OCI-LY7 (cell line): Measurements from ENCODE around the gene TMEM247. TPM values are rescaled to one million over a fixed set of nuclear protein-coding genes. Genes with fewer than 3 reads are reported as not detected.
"Not testable (repeated sequence)": the region's sequence is repeated elsewhere in the genome, so short reads cannot be mapped to it uniquely, and the experiment has no call there.

Experiments
- BruUV-seq: library from RNA; stranded (reverse); fragments of 400-500 nt; replicated peaks from 2 replicates; lab custom pipeline; 2021; lab: Mats Ljungman, UMichigan
- CTCF ChIA-PET: fragments of 300-600 bp; sonication (Branson Sonifier 250); formaldehyde crosslinking; loops from one replicate; lab custom pipeline; 2022; ENCODE audit warnings: antibody characterized with exemption; ENCODE audit not compliant: unreplicated experiment; lab: Charles Lee
- POLR2A ChIA-PET: fragments of 300-600 bp; sonication (Branson Sonifier 250); formaldehyde crosslinking; loops from one replicate; lab custom pipeline; 2022; ENCODE audit warnings: antibody characterized with exemption; lab: Charles Lee
- DNase-seq: peaks from one replicate; pipeline ENCODE4 v3.0.0-alpha.2; 2015; ENCODE audit warnings: low spot score
- H2AFZ ChIP-seq: fragments of 200-600 bp; sonication (generic), shearing (Covaris generic); 2 replicates; pipeline ENCODE4 v1.6.1; 2014; ENCODE audit warnings: mild to moderate bottlenecking, antibody characterized with exemption, low read length, moderate library complexity
- H3K27ac ChIP-seq: fragments of 200-600 bp; sonication (generic); 2 replicates; pipeline ENCODE4 v1.5.1; 2014; ENCODE audit warnings: mixed run types, low read depth, mild to moderate bottlenecking, moderate library complexity, low read length, inconsistent platforms; ENCODE audit not compliant: poor library complexity, severe bottlenecking
- H3K36me3 ChIP-seq: fragments of 200-600 bp; sonication (generic); 2 replicates; pipeline ENCODE4 v1.6.1; 2014; ENCODE audit warnings: mild to moderate bottlenecking, antibody characterized with exemption, low read length, moderate library complexity, mixed read lengths; ENCODE audit not compliant: insufficient read depth
- H3K4me1 ChIP-seq: fragments of 200-600 bp; sonication (generic); 2 replicates; pipeline ENCODE4 v1.5.1; 2014; ENCODE audit warnings: mild to moderate bottlenecking, low read length; ENCODE audit not compliant: insufficient read depth, poor library complexity, severe bottlenecking
- H3K4me2 ChIP-seq: fragments of 200-600 bp; sonication (generic); 2 replicates; pipeline ENCODE4 v1.6.1; 2014; ENCODE audit warnings: mild to moderate bottlenecking, low read length
- H3K4me3 ChIP-seq: fragments of 200-600 bp; sonication (generic); 2 replicates; pipeline ENCODE4 v1.5.1; 2014; ENCODE audit warnings: mild to moderate bottlenecking, low read depth, low read length; ENCODE audit not compliant: poor library complexity, severe bottlenecking
- H3K79me2 ChIP-seq: fragments of 200-600 bp; sonication (generic); 2 replicates; pipeline ENCODE4 v1.6.1; 2016; ENCODE audit warnings: low read depth, mild to moderate bottlenecking, low read length, moderate library complexity, mixed read lengths; ENCODE audit not compliant: insufficient read depth
- H3K9me2 ChIP-seq: fragments of 200-600 bp; sonication (generic); 2 replicates; pipeline ENCODE4 v1.6.1; 2016; ENCODE audit warnings: mild to moderate bottlenecking, low read length, mixed read lengths; ENCODE audit not compliant: insufficient read depth
- H3K9me3 ChIP-seq: fragments of 200-600 bp; sonication (generic); 2 replicates; pipeline ENCODE4 v1.6.1; 2014; ENCODE audit warnings: mild to moderate bottlenecking, mixed run types, low read length, mixed read lengths
- H4K20me1 ChIP-seq: fragments of 200-600 bp; sonication (generic); 2 replicates; pipeline ENCODE4 v1.6.1; 2014; ENCODE audit warnings: mild to moderate bottlenecking, antibody characterized with exemption, low read length, moderate library complexity, mixed read lengths; ENCODE audit not compliant: insufficient read depth
- CTCF ChIP-seq: fragments of 200-600 bp; sonication (generic); conservative IDR thresholded peaks from 2 replicates; pipeline ENCODE4 v1.5.1; 2014; ENCODE audit warnings: mild to moderate bottlenecking, antibody characterized with exemption, low read length, moderate library complexity, mixed read lengths
- EZH2phosphoT487 ChIP-seq: fragments of 200-600 bp; sonication (generic); IDR thresholded peaks from 2 replicates; pipeline ENCODE4 v1.6.1; 2018; ENCODE audit warnings: low read depth, borderline replicate concordance, mild to moderate bottlenecking, mixed run types, antibody characterized with exemption, low read length, moderate library complexity, mixed read lengths
- intact Hi-C: fragments of 100-400 bp; cut with micrococcal nuclease; formaldehyde crosslinking; loops from one replicate; pipeline ENCODE4 v1.10.0; 2022; ENCODE audit not compliant: unreplicated experiment
- total RNA-seq, 2 experiments: library from RNA; depleted of rRNA in 1 of 2; stranded (reverse); fragments of >200 nt in 1 of 2; shearing (Covaris generic) in 1 of 2; gene quantifications; 2 replicates each; pipeline ENCODE4 v1.2.3, GENCODE V29; 2014 to 2022

Gene TMEM247
- total RNA-seq, 2 experiments from 2014 or later: not detected

- TF ChIP-seq EZH2phosphoT487 (no peak), CTCF (no peak)
- Histone ChIP-seq H3K9me3 (no peaks in the 10 kb centered on the region), H3K4me3 (no peak overlapping the region), H3K4me2 (no peak overlapping the region), H4K20me1 (no peaks in the 10 kb centered on the region), H2AFZ (no peak overlapping the region), H3K9me2 (no peaks in the 10 kb centered on the region), H3K79me2 (no peaks in the 10 kb centered on the region), H3K27ac (no peak overlapping the region), H3K4me1 (peaks cover 15% of the 10 kb centered on the region), H3K36me3 (no peaks in the 10 kb centered on the region)
- DNase-seq: no peak
- BruUV-seq: no TSS peak
- ChIA-PET POLR2A (interaction anchor here (0.5 to 2.0 kb wide), 7 partner anchors 9 to 471 kb away, joined by 3 to 7 read pairs (median 4); no protein-coding TSS in a partner anchor), CTCF (interaction anchor here (1.2 kb wide), 1 partner anchor 9 kb away, joined by 3 read pairs; no protein-coding TSS in a partner anchor)
- intact Hi-C loops: no loop called here
Measured at GRCh38 chr2:46471019-46471583, 8.3 kb upstream of the TMEM247 start.

DNA sequence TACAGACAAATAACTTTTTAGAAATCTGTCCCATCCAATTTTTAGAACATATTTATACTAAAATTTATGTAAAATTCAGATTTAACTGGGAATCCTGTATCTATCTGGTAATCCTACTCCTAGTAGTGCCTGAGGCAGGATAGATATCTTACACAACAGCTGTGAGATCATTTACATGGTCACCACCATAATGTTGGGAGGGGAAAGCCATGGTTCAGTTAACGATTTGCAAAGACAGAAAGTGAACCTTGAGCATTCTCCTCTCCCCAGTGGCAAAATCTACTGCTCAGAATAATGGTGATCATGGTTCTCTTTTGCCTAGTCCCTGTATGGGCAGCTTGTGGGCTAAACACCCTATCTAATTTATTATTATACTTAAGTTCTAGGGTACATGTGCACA, 7.7 kb upstream of the TMEM247 start:
- H3K79me2 ChIP-seq: no peaks in the 10 kb centered on the region
- no peak for DNase-seq
- TF ChIP-seq EZH2phosphoT487 (no peak), CTCF (no peak)
- POLR2A ChIA-PET: interaction anchor here (1.5 kb wide), 1 partner anchor 10 kb away, joined by 6 read pairs; no protein-coding TSS in a partner anchor
- intact Hi-C loops: no loop called here
- no peaks in the 10 kb centered on the region for H3K36me3 ChIP-seq
- BruUV-seq: no TSS peak
- H2AFZ ChIP-seq: no peak overlapping the region
- no peak overlapping the region for H3K4me3 ChIP-seq
- no peak overlapping the region for H3K27ac ChIP-seq
- H3K4me1 ChIP-seq: peaks cover 9% of the 10 kb centered on the region
- no peak overlapping the region for H3K4me2 ChIP-seq
- H4K20me1 ChIP-seq: no peaks in the 10 kb centered on the region
- CTCF ChIA-PET: interaction anchor here (1.2 kb wide), 1 partner anchor 9 kb away, joined by 3 read pairs; no protein-coding TSS in a partner anchor
- H3K9me2 ChIP-seq: no peaks in the 10 kb centered on the region
- no peaks in the 10 kb centered on the region for H3K9me3 ChIP-seq

- H3K36me3 ChIP-seq, CTCF ChIA-PET, POLR2A ChIA-PET, BruUV-seq, H3K79me2 ChIP-seq, H3K9me2 ChIP-seq, H3K4me1 ChIP-seq, H3K4me3 ChIP-seq, intact Hi-C loops, DNase-seq, H3K4me2 ChIP-seq, H3K27ac ChIP-seq, H4K20me1 ChIP-seq, H3K9me3 ChIP-seq, H2AFZ ChIP-seq: not testable (repeated sequence)
Measured at GRCh38 chr2:46472165-46472564, 7.2 kb upstream of the TMEM247 start.

DNA sequence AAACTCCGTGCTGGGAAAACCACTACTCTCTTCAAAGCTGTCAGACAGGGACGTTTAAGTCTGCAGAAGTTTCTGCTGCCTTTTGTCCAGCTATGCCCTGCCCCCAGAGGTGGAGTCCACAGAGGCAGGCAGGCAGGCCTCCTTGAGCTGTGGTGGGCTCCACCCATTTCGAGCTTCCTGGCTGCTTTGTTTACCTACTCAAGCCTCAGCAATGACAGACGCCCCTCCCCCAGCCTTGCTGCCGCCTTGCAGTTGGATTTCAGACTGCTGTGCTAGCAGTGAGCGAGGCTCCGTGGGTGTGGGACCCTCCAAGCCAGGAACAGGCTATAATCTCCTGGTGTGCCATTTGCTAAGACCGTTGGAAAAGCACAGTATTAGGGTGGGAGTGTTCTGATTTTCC, 1.9 kb upstream of the TMEM247 start:
- H3K9me3 ChIP-seq, H2AFZ ChIP-seq, H3K4me3 ChIP-seq, H3K9me2 ChIP-seq, BruUV-seq, H3K36me3 ChIP-seq, intact Hi-C loops, H3K4me1 ChIP-seq, H3K27ac ChIP-seq, H4K20me1 ChIP-seq, H3K79me2 ChIP-seq, DNase-seq, CTCF ChIA-PET: not testable (repeated sequence)
- H3K4me2 ChIP-seq: peak overlapping the region; percentile 20; the same call in 1 of the 2 replicates
- POLR2A ChIA-PET: interaction anchor here (0.8 kb wide), 1 partner anchor 13 kb away, joined by 3 read pairs; no protein-coding TSS in a partner anchor
